IMR-90 (cell line): ENCODE data around the gene GHR. TPM values are rescaled to one million over a fixed set of nuclear protein-coding genes. Genes with fewer than 3 reads are reported as not detected.

Source experiments
- ATAC-seq: fragments of 200-7000 bp; cut with Tn5 transposase; 2 replicates; pipeline ENCODE4 v1.9.1; 2020; ENCODE audit warnings: low read depth, mild to moderate bottlenecking, moderate library complexity
- BruUV-seq: library from RNA; stranded (reverse); fragments of 400-500 nt; replicated peaks from 2 replicates; lab custom pipeline; 2021; lab: Mats Ljungman, UMichigan
- CTCF ChIA-PET: fragments of 300-600 bp; formaldehyde crosslinking; extraction: SDS; loops from one replicate; lab custom pipeline; 2021; ENCODE audit warnings: antibody characterized with exemption; lab: Yijun Ruan, JAX
- POLR2A ChIA-PET: fragments of 300-600 bp; sonication (Branson Sonifier 250); formaldehyde crosslinking; loops from one replicate; lab custom pipeline; 2022; ENCODE audit warnings: antibody characterized with exemption; ENCODE audit not compliant: unreplicated experiment; lab: Charles Lee
- DNase-seq: peaks from one replicate; pipeline ENCODE4 v3.0.0; 2013
- H2AFZ ChIP-seq: replicated peaks from 2 replicates; pipeline ENCODE3; 2013; ENCODE audit warnings: low read length, mild to moderate bottlenecking; ENCODE audit not compliant: poor library complexity
- H2AK5ac ChIP-seq: 2 replicates; pipeline ENCODE4 v1.6.1; 2013; ENCODE audit warnings: low read depth, low read length, inconsistent platforms
- H2AK9ac ChIP-seq: replicated peaks from 2 replicates; pipeline ENCODE3; 2013; ENCODE audit warnings: mild to moderate bottlenecking, low read depth, low read length, moderate library complexity; ENCODE audit not compliant: poor library complexity
- H2BK120ac ChIP-seq: 2 replicates; pipeline ENCODE4 v1.6.1; 2013; ENCODE audit warnings: low read depth, low read length, inconsistent platforms
- H2BK15ac ChIP-seq: 3 replicates; pipeline ENCODE4 v1.6.1; 2013; ENCODE audit warnings: low read depth, low read length, inconsistent platforms
- H2BK20ac ChIP-seq: 2 replicates; pipeline ENCODE4 v1.6.1; 2013; ENCODE audit warnings: low read depth, mild to moderate bottlenecking, inconsistent platforms, low read length, moderate library complexity
- H2BK5ac ChIP-seq: 2 replicates; pipeline ENCODE4 v1.6.1; 2013; ENCODE audit warnings: mild to moderate bottlenecking, low read depth, low read length, inconsistent platforms; ENCODE audit not compliant: poor library complexity, severe bottlenecking
- H3K14ac ChIP-seq: replicated peaks from 2 replicates; pipeline ENCODE4 v1.6.1; 2013; ENCODE audit warnings: low read depth, low read length, inconsistent platforms
- H3K18ac ChIP-seq: 2 replicates; pipeline ENCODE4 v1.6.1; 2013; ENCODE audit warnings: low read depth, low read length, control low read depth
- H3K23ac ChIP-seq: 2 replicates; pipeline ENCODE4 v1.6.1; 2013; ENCODE audit warnings: low read depth, low read length, inconsistent platforms
- H3K27ac ChIP-seq: 2 replicates; pipeline ENCODE4 v1.5.1; 2013; ENCODE audit warnings: mild to moderate bottlenecking, control low read depth, low read length; ENCODE audit not compliant: insufficient read depth
- H3K27me3 ChIP-seq: 2 replicates; pipeline ENCODE4 v1.6.1; 2013; ENCODE audit warnings: low read length; ENCODE audit not compliant: control insufficient read depth, insufficient read depth
- H3K36me3 ChIP-seq: 2 replicates; pipeline ENCODE4 v1.6.1; 2013; ENCODE audit warnings: low read length, mixed read lengths; ENCODE audit not compliant: control insufficient read depth, insufficient read depth
- H3K4ac ChIP-seq: 2 replicates; pipeline ENCODE4 v1.6.1; 2013; ENCODE audit warnings: low read depth, low read length, inconsistent platforms
- H3K4me1 ChIP-seq: 2 replicates; pipeline ENCODE4 v1.6.1; 2013; ENCODE audit warnings: low read length, mixed read lengths; ENCODE audit not compliant: control insufficient read depth, insufficient read depth
- H3K4me2 ChIP-seq: 2 replicates; pipeline ENCODE4 v1.6.1; 2013; ENCODE audit warnings: low read depth, mild to moderate bottlenecking, control low read depth, low read length, moderate library complexity
- H3K4me3 ChIP-seq: 2 replicates; pipeline ENCODE4 v1.5.1; 2013; ENCODE audit warnings: low read depth, mild to moderate bottlenecking, control low read depth, low read length, moderate library complexity; ENCODE audit not compliant: insufficient read depth
- H3K56ac ChIP-seq: 2 replicates; pipeline ENCODE4 v1.6.1; 2013; ENCODE audit warnings: low read length, inconsistent platforms; ENCODE audit not compliant: insufficient read depth; ENCODE audit errors: extremely low read depth
- H3K79me1 ChIP-seq, 2 experiments: 2 replicates each; pipeline ENCODE4 v1.6.1; 2013; ENCODE audit warnings: low read length in 2 of 2, inconsistent platforms in 1 of 2, low read depth in 1 of 2
- H3K9ac ChIP-seq: 2 replicates; pipeline ENCODE4 v1.6.1; 2013; ENCODE audit warnings: low read depth, low read length, control low read depth
- H3K9me1 ChIP-seq: 2 replicates; pipeline ENCODE4 v1.6.1; 2013; ENCODE audit warnings: low read length, inconsistent platforms; ENCODE audit not compliant: insufficient read depth
- H3K9me3 ChIP-seq: 2 replicates; pipeline ENCODE4 v1.6.1; 2013; ENCODE audit warnings: low read length; ENCODE audit not compliant: control insufficient read depth, insufficient read depth
- H4K20me1 ChIP-seq: 2 replicates; pipeline ENCODE4 v1.6.1; 2013; ENCODE audit warnings: low read length, inconsistent platforms; ENCODE audit not compliant: insufficient read depth
- H4K5ac ChIP-seq: 2 replicates; pipeline ENCODE4 v1.6.1; 2013; ENCODE audit warnings: mild to moderate bottlenecking, low read depth, low read length, control low read depth
- H4K8ac ChIP-seq, 2 experiments: 2 replicates each; pipeline ENCODE4 v1.6.1; 2013; ENCODE audit warnings: low read depth in 2 of 2, low read length in 2 of 2, control low read depth in 1 of 2, inconsistent platforms in 1 of 2
- H4K91ac ChIP-seq: 2 replicates; pipeline ENCODE4 v1.6.1; 2013; ENCODE audit warnings: low read depth, low read length, inconsistent platforms; ENCODE audit not compliant: insufficient read depth
- BHLHE40 ChIP-seq: fragments of 150-350 bp; IDR thresholded peaks from 2 replicates; pipeline ENCODE4 v1.6.1; 2016; ENCODE audit warnings: mild to moderate bottlenecking, low read depth, low read length
- CEBPB ChIP-seq: IDR thresholded peaks from 2 replicates; pipeline ENCODE4 v1.6.1; 2012; ENCODE audit warnings: low read depth, low read length, improper control_type of control experiment
- CHD1 ChIP-seq: IDR thresholded peaks from 2 replicates; pipeline ENCODE4 v1.6.1; 2012; ENCODE audit warnings: low read depth, low read length, improper control_type of control experiment
- CTCF ChIP-seq: conservative IDR thresholded peaks from 2 replicates; pipeline ENCODE4 v1.5.1; 2012; ENCODE audit warnings: mild to moderate bottlenecking, low read depth, low read length, improper control_type of control experiment
- FOS ChIP-seq: fragments of 150-350 bp; IDR thresholded peaks from 2 replicates; pipeline ENCODE4 v1.6.1; 2016; ENCODE audit warnings: low read depth, low read length
- MAFK ChIP-seq: IDR thresholded peaks from 2 replicates; pipeline ENCODE4 v1.6.1; 2012; ENCODE audit warnings: low read depth, low read length, improper control_type of control experiment
- MAZ ChIP-seq: IDR thresholded peaks from 2 replicates; pipeline ENCODE4 v1.6.1; 2012; ENCODE audit warnings: low read depth, mild to moderate bottlenecking, low read length, improper control_type of control experiment, moderate library complexity, borderline replicate concordance
- MXI1 ChIP-seq: IDR thresholded peaks from 2 replicates; pipeline ENCODE4 v1.6.1; 2012; ENCODE audit warnings: low read depth, mild to moderate bottlenecking, low read length, moderate library complexity, borderline replicate concordance
- NFE2L2 ChIP-seq: fragments of 150-350 bp; IDR thresholded peaks from 2 replicates; pipeline ENCODE4 v1.6.1; 2016; ENCODE audit warnings: low read depth, mild to moderate bottlenecking, low read length
- POLR2A ChIP-seq: IDR thresholded peaks from 2 replicates; pipeline ENCODE4 v1.6.1; 2012; ENCODE audit warnings: mild to moderate bottlenecking, low read depth, low read length
- RAD21 ChIP-seq: IDR thresholded peaks from 2 replicates; pipeline ENCODE4 v1.6.1; 2012; ENCODE audit warnings: low read length, improper control_type of control experiment
- RCOR1 ChIP-seq: IDR thresholded peaks from 2 replicates; pipeline ENCODE4 v1.6.1; 2012; ENCODE audit warnings: mild to moderate bottlenecking, low read length, improper control_type of control experiment; ENCODE audit not compliant: insufficient replicate concordance
- RFX5 ChIP-seq: IDR thresholded peaks from 2 replicates; pipeline ENCODE4 v1.8.0; 2012; ENCODE audit warnings: low read depth, mild to moderate bottlenecking, low read length, moderate library complexity
- SMC3 ChIP-seq: fragments of 150-350 bp; IDR thresholded peaks from 2 replicates; pipeline ENCODE4 v1.6.1; 2016; ENCODE audit warnings: low read depth, mild to moderate bottlenecking, antibody characterized with exemption, low read length, moderate library complexity
- WGBS, 2 experiments: methylation state at CpG; one replicate each; pipeline versions ENCODE4 v1.1.5 to v1.1.7; 2013; ENCODE audit warnings: missing lambda C conversion rate in 2 of 2; ENCODE audit not compliant: insufficient read length in 1 of 2; ENCODE audit errors: extremely low coverage in 2 of 2; 5-methylcytosine and 5-hydroxymethylcytosine counted together
- dilution Hi-C: fragments of 300-500 bp; cut with HindIII; formaldehyde crosslinking; loops from one replicate; pipeline ENCODE4 v1.14.3; 2018; ENCODE audit warnings: low sequenced_read_pairs; ENCODE audit not compliant: unreplicated experiment
- in situ Hi-C: fragments of 300-500 bp; cut with MboI; formaldehyde crosslinking; loops from 3 replicates; pipeline ENCODE4 v1.14.3; 2019; ENCODE audit warnings: low sequenced_read_pairs, inconsistent platforms, mixed read lengths
- intact Hi-C: fragments of 100-400 bp; cut with micrococcal nuclease; formaldehyde crosslinking; loops from 2 replicates; pipeline ENCODE4 v1.10.0; 2022
- polyA plus RNA-seq, 3 experiments: library from polyadenylated mRNA; depleted of rRNA; stranded (reverse); fragments of >200 nt; gene quantifications; 2 replicates each; pipeline ENCODE4 v1.2.3, GENCODE V29; 2012; ENCODE audit warnings: low replicate concordance in 1 of 3
- total RNA-seq: library from RNA; depleted of rRNA; stranded (reverse); fragments of >200 nt; gene quantifications from 2 replicates; pipeline ENCODE4 v1.2.3, GENCODE V29; 2012
- TF ChIP-seq, protein P1 (sequence below): fragments of 150-350 bp; IDR thresholded peaks from 2 replicates; pipeline ENCODE4 v1.6.1; 2017; ENCODE audit warnings: mild to moderate bottlenecking, antibody characterized with exemption, low read length, low read depth
- TF ChIP-seq, protein P2 (sequence below): fragments of 150-350 bp; IDR thresholded peaks from 2 replicates; pipeline ENCODE4 v1.6.1; 2016; ENCODE audit warnings: low read depth, mild to moderate bottlenecking, low read length, moderate library complexity, borderline replicate concordance

The GHR gene
- total and polyA plus RNA-seq, 2 of the 4 experiments (the other 2 are of a cell fraction), result 0.36 to 1.1 TPM

GRCh38 chr5:42642006-42642405, 218.8 kb downstream of the GHR start:
- H3K79me1 ChIP-seq, result no peaks in the 10 kb centered on the region
- in situ Hi-C loops (no loop called here), dilution Hi-C loops (no loop called here), intact Hi-C loops (no loop called here)
- H4K5ac ChIP-seq, result no peak overlapping the region
- no peak for ATAC-seq
- TF ChIP-seq MAZ (no peak), RFX5 (no peak), RAD21 (no peak), NFE2L2 (no peak), CHD1 (no peak), MAFK (no peak), SMC3 (no peak), CEBPB (no peak), FOS (no peak), RCOR1 (no peak), CTCF (no peak), POLR2A (no peak), MXI1 (no peak), BHLHE40 (no peak)
- TF ChIP-seq, protein P1, sequence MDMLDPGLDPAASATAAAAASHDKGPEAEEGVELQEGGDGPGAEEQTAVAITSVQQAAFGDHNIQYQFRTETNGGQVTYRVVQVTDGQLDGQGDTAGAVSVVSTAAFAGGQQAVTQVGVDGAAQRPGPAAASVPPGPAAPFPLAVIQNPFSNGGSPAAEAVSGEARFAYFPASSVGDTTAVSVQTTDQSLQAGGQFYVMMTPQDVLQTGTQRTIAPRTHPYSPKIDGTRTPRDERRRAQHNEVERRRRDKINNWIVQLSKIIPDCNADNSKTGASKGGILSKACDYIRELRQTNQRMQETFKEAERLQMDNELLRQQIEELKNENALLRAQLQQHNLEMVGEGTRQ, result no peak
- TF ChIP-seq, protein P2, sequence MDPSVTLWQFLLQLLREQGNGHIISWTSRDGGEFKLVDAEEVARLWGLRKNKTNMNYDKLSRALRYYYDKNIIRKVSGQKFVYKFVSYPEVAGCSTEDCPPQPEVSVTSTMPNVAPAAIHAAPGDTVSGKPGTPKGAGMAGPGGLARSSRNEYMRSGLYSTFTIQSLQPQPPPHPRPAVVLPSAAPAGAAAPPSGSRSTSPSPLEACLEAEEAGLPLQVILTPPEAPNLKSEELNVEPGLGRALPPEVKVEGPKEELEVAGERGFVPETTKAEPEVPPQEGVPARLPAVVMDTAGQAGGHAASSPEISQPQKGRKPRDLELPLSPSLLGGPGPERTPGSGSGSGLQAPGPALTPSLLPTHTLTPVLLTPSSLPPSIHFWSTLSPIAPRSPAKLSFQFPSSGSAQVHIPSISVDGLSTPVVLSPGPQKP, result no peak
- H3K27me3 ChIP-seq, result no peaks in the 10 kb centered on the region
- no peak overlapping the region for H2BK120ac ChIP-seq
- H3K9me1 ChIP-seq, result no peaks in the 10 kb centered on the region
- no peaks in the 10 kb centered on the region for H3K4me1 ChIP-seq
- H2BK15ac ChIP-seq, result no peak overlapping the region
- no peak overlapping the region for H2AFZ ChIP-seq
- no peak for DNase-seq
- no peak overlapping the region for H3K4me3 ChIP-seq
- no peak overlapping the region for H3K23ac ChIP-seq
- no peak overlapping the region for H4K8ac ChIP-seq
- no peak overlapping the region for H3K18ac ChIP-seq
- CTCF ChIA-PET, result no interaction called here
- no peak overlapping the region for H3K9ac ChIP-seq
- no peak overlapping the region for H3K56ac ChIP-seq
- H3K36me3 ChIP-seq, result no peaks in the 10 kb centered on the region
- H3K4ac ChIP-seq, result no peak overlapping the region
- H3K14ac ChIP-seq, result no peak overlapping the region
- H3K4me2 ChIP-seq, result no peak overlapping the region
- H4K91ac ChIP-seq, result no peak overlapping the region
- 60% methylated on average over 1 of the region's 4 CpGs; no CpG with 5 or more reads in 1 of the 2 experiments for WGBS, 2 experiments
- H2BK5ac ChIP-seq, result no peak overlapping the region
- POLR2A ChIA-PET, result no interaction called here
- H2AK5ac ChIP-seq, result no peak overlapping the region
- H4K20me1 ChIP-seq, result no peaks in the 10 kb centered on the region
- H2AK9ac ChIP-seq, result no peak overlapping the region
- no peak overlapping the region for H3K27ac ChIP-seq
- BruUV-seq, result no TSS peak
- no peak overlapping the region for H2BK20ac ChIP-seq
- no peaks in the 10 kb centered on the region for H3K9me3 ChIP-seq
